Stimulated activated CD8-positive, alpha-beta memory T cell treated with anti-CD3 and anti-CD28 coated beads, Interleukin-2, amount 100 ng/mL, for 48 hours (primary cell): ENCODE results near the gene KLHL13.
"Not testable (repeated sequence)": the region's sequence is repeated elsewhere in the genome, so short reads cannot be mapped to it uniquely, and the experiment has no call there.

Experiments used
- DNase-seq, 2 donors: peaks; one replicate each; pipeline ENCODE4 v3.0.0-alpha.2; 2020; ENCODE audit warnings: low read depth in 2 of 2

Gene KLHL13, protein sequence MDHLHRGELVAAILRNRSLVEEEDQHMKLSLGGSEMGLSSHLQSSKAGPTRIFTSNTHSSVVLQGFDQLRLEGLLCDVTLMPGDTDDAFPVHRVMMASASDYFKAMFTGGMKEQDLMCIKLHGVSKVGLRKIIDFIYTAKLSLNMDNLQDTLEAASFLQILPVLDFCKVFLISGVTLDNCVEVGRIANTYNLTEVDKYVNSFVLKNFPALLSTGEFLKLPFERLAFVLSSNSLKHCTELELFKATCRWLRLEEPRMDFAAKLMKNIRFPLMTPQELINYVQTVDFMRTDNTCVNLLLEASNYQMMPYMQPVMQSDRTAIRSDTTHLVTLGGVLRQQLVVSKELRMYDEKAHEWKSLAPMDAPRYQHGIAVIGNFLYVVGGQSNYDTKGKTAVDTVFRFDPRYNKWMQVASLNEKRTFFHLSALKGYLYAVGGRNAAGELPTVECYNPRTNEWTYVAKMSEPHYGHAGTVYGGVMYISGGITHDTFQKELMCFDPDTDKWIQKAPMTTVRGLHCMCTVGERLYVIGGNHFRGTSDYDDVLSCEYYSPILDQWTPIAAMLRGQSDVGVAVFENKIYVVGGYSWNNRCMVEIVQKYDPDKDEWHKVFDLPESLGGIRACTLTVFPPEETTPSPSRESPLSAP

DNA sequence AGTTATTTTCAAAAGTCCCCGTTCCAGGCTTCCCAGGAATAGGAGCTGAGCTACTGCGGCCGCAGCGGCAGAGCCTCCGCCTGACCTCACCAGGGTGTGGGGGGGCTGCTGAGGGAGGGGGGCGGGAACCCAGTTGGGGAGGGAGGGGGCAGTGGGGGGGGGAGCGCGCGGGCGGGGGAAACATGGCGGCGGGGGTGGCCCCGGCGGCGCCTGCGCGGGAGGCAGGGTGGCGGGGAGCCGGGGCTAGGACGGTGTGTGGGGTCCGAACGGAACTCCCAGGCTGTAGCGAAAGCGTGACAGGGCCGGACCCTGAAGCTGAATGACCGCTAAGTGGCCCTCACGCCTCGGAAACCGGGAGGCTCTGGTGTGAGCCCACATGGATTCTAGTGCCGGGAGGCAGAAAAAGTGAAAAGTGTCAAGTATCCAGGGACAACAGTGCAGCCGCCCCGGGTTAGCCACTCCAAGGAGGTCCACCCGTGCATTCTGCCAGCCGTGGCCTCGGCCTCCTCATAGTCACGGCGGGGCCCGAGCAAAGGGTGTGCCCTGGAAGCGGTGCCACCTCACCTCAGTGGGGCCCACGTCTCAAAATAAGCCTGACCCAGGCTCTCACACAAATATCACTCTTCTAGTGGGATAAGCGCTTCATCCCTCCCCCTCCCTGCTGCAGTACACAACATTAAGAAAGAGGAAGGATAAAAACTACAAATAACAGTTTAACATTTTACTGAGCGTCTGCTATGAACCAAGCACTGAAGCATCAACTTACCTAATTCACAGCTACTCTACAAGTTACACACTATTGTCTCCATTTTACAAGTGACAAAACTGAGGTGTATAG, at the start of gene KLHL13:
TSS of gene KLHL13 (minus strand) at position 98 of the 838 bp plus-strand sequence. CDS start 88,337 bp downstream, outside the sequence.
- peak in 1 of 2 donors; percentile 1 for DNase-seq

DNA sequence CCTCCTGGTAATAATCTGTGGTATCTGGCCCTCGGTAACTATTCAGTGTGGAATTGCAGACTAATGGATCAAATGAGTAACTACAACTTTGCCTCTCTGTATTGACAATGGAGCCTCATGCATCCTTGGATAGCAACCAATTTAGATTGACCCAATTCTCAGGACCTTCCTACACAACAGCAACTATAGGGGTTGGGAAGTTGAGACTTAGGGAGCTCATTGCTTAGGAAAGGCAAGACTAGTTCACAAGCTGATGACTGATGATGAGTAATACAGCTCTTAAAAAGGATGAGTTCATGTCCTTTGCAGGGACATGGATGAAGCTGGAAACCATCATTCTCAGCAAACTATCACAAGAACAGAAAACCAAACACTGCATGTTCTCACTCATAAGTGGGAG, 47.5 kb upstream of the KLHL13 start:
- no peak for DNase-seq

DNA sequence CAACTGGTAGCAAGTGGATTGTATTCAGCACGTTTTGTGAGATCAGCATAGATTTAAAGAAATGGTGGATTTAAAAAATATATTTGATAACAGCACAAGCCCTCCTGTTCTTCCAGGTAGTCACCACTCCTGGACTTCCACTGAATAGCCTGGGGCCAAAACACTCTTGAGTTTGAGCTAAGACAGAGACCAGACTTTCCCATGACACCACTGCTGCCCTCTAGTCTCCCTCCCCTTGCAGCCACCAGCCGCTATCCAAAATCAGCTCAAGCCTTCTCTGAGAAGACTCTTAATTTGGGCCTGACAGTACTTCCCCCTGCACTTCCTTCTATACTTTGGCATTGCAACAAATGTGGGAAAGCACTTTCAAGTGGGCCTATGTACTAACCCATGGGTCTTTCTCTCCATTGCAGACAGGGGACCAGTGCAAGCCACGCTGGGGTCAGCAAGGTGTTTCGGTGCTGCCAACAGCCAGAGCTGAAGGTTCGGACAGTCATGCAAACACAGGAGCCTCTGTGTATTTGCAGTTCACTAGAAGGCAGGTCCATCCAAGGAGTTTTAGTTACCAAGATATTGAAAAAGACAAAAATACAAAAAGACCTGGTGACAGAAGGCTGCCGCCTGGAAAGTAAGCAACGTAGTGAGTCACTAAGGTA, 40.5 kb upstream of the KLHL13 start:
- no peak for DNase-seq

DNA sequence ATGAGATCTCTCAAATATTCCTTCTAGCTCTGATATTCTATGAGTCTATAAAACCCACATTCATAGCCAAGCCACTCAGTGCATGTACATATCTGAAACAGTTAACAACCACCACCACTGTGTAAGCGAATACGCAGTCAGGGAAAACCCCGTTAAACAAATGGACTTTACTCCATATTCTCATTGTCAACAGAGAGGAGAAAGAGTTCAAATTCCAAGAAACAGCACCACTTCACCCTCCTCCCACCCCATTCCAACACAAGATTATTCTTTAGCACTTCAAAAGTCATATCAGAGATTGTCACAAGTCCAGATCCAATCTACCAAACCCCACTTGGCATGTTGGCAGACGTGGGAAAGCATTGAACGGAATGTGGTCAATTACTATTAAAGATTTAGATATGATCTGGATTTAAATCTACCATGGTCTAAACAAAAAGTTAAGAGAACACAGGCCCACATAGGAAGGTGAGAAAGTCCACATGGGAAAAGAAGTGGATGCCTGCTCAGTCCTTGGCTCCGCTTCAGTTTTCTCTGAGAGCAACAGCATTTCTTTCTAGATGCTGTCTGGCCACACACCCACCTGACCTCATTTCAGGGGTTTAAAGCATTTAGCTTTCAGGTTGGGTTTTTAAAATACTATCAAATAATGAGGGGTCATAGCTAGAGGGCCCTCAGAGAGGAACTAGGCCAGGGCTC, 39.8 kb upstream of the KLHL13 start:
- no peak for DNase-seq

DNA sequence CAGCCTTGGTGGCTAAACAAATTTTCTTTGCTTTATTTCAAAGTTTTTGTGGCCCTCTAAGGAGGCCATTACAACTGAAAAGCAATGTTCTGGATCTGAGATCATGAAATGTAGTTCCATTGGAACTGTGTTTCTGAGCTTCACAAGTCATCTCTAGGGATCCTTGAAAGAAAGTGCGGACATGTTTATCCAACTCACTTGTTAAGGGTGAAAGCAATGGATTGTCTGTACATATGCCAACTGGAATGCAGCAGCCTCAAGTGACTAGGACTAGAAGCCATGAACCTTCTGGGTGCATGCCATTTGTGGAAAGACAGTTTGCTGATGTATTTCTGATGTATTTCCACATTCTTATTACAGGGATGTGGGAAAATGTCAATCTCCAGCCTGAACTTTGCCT, 36.7 kb upstream of the KLHL13 start:
- no peak for DNase-seq

DNA sequence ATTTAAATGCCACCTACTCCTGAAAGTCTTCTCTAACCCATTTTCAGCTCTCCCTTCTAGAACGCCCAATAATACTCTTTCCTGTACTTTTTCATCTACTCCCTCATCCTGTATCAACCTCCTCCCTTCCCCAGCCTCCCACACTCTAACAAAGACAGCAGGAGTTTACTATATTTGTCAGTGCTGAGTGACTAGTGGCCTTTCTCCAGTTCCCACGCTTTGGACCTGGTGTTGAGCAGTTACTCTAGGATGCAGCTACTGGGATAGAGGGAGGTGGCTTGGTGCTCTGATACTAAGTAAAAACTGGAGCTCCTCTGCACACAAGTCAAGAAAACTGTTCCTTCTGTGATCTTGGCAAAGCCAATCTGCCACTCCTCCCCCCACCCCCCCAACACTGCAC, 36.1 kb upstream of the KLHL13 start:
- DNase-seq: no peak

DNA sequence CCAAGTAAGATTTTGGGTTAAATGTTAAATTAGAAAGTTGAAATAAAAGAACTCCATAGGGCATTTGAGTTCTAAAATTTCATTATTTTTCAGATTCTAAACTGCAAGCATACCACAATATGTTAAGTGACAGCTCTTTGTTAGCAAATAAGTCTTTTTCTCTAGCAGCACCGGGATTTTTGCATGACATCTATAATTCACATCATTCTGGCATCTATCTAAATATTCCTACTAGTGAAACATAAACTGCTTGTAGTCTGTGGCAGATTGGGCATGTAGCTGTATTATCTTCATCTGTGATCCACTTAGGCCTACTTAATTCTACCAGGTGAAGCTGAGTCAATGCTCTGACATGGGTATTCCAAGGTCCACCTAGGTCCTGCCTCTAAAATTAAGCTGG, 32.1 kb upstream of the KLHL13 start:
- no peak for DNase-seq

DNA sequence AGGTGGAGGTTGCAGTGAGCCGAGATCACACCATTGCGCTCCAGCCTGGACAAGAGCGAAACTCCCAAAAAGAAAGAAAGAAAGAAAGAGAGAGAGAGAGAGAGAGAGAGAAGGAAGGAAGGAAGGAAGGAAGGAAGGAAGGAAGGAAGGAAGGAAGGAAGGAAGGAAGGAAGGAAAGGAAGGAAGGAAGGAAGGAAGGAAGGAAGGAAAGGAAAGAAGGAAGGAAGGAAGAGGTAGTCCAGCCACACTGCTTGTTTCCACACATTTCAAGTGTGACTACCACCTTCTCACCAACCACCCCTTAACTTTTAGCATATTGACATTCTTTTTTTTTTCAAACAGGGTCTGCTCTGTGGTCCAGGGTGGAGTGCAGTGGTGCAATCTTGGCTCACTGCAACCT, 31.2 kb upstream of the KLHL13 start:
- DNase-seq: not testable (repeated sequence)

DNA sequence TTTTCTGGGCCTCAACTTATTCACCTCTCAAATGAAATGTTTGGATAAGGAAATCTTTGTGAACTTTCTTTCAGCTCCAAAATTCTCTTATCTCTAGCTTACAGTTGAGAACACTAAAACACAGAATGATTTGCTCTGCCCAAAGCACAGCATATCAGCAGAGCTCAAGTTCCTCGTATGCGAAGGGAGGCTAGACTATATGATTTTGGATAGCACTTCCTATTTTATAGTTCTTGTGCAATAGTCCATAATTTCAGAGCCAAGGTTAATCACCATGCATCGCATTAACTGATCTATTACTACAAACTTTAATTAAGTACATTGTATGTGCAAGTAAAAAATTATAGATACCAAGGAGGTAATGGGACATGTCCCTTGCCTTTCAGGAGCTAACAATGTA, 27.0 kb upstream of the KLHL13 start:
- no peak for DNase-seq

DNA sequence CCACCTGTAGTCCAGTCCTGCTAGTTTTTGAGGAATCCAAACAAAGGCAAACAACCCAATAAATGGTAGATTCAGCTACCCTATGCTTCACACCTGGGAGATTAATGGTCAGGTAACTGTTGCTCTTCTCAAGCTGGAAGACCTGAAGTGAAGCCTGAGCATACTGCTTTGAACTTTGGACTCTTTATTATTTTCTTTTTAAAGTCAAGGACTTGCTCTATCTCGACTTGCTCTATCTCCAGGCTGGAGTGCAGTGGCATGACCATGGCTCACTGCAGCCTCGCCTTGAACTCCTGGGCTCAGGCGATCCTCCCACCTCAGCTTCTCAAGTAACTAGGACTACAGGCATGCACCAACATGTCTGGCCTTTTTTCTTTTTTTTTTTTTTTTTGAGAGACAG, 14.7 kb upstream of the KLHL13 start:
- no peak for DNase-seq

DNA sequence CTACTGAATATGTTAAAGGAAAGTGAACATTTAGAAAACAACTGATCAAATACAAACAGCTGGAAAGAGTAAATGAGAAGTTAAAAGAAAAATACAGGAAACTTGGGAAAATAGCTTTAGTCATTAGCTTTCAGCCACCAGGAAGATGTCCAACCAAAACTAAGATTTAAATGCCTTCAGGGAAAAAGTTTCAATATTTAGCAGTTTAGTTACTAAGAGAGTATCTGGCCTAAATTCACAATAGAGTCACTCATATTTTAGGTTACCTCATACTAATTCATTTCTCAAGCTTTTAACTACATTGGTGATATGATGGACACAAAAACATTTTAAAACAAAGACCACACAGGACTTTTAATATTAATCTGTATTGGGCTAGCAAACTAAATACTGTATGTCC, 13.1 kb upstream of the KLHL13 start:
- DNase-seq: no peak

DNA sequence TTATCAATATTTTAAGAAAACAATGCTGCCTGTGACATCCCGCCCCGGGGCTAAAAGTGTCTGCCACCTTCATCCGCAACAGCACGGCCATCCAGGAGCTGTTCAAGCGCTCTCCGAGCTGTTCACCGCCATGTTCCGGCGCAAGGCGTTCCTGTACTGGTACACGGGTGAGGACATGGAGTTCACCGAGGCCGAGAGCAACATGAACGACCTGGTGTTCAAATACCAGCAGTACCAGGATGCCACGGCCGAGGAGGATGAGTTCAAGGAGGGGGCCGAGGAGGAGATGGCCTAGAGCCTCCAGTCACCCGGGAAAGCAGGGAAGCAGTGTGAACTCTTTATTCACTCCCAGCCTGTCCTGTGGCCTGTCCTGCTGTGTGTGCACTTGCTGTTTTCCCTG, 12.1 kb upstream of the KLHL13 start:
- no peak for DNase-seq

DNA sequence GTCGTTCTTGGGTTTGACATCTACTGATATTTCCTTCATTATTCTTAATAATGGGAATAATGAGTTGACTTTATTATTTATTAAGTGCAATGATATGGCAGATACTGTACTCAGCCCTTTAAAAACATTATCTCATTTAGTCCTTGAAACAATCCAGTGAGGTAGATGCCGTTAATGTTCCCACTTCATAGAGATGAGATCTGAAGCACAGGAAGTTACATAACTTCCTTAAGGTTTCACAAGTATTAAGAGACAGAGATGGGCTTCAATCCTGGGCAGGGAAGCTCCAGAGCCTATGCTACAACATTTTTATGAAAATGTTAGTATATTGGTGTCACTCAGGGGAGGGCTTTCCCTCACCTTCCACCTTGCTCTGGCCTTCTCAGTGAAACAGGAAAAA, 9.7 kb upstream of the KLHL13 start:
- DNase-seq: no peak

DNA sequence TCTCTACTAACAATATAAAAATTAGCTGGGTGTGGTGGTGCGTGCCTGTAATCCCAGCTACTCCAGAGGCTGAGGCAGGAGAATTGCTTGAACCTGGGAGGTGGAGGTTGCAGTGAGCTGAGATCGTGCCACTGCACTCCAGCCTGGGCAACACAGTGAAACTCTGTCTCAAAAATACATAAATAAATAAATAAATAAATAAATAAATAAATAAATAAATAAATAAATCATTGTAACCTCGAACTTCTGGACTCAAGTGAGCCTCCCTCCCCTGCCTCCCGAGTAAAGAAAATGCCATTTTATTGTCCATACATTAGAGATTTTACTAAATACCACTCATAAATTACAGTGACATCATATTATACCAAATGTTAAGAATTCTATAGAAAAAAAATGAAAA, 7.6 kb upstream of the KLHL13 start:
- DNase-seq: not testable (repeated sequence)

DNA sequence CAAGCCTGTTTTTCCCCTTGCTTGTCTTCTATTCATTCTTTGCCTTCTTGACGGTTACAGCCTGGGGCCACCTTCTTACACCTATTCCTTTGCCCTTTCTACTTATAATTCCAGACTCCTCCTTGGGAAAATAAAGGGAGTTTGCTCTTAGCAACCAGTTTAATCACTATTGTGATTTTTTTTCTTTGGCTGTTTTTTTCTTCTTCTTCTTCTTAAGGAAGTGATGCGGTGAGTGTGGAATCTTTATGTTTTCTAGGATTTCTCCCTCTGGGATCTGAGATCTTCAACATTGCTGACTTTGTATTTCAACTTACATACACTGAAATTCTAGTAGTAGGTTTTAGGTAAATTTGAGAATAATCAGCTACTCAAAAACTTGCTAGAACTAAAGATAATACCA, 1.1 kb upstream of the KLHL13 start:
- no peak for DNase-seq

DNA sequence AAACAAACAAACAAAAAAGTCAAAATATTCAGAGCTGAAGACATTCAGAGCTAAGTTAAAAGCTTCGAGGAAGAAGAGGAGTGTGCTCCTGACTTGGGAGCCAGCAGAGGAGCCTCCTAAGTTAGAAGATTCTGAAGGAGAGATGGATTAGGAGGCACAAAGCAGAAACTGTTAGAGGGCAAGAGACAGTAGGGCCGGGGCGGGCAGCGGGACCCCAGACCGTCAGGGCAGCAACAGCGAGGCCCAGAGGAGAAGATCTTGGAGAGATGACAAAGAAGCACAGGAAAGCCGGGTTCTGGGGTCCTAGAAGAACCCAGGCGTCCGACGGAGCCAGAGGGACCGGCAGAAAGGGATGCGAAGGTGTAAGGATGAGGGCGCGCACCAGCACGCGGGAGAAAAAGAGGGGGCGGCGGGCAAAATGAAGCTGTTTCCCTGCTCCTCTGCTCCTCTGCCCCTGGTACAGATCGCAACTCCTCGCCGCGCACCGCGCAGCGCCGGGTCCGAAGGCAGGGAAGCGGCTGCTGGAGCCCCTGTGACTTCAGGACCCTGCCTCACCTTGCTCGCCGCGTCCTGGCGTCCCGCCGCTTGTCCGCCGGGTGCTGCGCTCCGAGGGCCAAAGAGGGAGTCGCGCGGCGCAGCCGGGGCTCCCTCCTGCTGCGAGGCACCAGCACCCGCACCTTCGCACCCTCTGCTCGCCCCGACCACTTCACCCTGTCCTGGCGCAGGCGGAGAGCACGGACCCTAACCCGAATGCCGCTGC, 477 bp downstream of the KLHL13 start:
- DNase-seq: peak in 1 of 2 donors; percentile 1

DNA sequence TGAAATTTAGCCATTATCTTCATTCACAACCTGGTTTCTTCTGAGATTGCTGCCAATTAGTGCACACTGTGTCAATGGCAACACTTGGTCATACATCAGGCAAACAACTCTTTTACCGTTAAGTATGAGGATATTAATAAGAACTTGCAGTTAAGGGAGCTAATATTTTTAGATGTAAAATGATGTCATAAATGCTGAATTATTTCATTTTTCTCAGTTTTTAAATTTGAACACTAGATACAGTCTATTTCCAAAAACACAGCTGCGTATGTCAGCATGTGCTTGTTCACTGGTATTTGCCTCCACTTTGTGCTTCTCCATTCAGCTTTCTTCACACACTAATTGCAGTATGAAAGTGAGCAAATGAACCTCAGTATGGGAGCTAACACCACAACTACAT, 1.6 kb downstream of the KLHL13 start:
- no peak for DNase-seq

DNA sequence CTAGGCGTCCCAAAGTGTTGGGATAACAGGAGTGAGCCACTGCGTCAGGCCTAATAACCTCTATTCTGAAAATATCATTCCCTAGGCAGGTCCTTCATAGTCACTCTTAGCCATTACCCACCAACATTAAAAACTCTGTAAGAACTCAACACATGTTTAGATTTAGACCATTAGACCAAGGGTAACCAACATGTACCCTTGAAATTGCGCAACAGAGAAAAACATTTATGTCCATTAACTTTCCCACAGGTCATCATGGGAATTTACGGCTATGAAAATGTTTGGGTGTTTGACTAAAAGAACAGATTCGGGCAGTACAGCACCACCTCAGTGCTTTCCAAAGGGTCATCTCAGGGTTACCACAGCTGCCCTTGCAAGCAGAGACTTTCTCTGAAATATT, 7.5 kb downstream of the KLHL13 start:
- no peak for DNase-seq

DNA sequence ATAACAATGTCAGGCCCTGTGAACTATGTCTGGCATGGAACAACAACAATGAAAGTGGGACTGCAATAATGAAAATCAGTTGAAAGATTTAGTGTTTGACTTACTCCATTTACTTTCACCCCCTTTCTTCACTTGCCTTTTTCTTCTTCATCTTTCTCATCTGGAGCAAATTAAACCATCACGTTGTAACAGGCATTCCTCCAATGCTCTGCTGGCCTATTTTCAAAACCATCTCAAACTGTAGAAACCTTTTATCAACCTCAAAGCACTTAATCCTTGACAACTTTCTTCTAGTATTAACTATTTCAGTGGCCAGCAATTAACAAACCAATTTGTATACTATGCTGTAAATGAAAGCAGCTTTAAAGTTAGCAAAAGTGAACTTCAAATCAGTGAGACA, 8.3 kb downstream of the KLHL13 start:
- DNase-seq: no peak

DNA sequence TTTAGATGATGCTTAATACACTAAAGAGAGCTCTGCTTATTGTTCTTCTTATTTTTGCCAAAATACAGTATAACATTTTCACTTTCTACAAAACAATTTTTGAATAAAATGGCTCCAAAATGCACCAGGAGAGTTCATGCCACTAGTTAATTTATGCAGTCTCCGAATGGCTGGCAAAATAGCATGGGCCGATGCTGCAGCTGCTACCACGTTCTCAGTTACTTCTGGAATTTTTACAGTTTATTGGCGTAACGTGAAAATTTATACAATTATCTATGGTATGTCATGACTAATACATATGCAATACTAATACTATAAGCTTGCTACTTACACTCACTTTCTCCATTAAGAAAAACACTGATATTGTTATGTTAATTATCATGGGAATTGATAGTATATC, 16.5 kb downstream of the KLHL13 start:
- no peak for DNase-seq

DNA sequence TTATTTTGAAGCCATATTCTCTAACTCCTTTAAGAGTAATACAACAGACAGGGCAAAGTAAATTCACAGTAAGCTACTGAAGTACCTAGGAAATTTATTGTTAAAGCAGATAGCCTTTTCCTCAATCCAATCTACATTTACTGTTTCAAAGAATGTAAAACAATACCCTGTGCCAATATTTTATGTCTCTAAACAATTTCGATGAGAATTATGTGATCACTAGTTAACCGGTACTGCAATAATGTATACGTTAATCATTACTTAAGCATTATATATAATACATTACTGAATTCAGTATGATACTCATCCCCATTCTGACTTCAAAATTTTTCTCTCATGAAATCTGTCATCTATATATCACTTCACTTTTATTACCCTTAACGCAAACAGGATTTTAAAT, 28.5 kb downstream of the KLHL13 start:
- no peak for DNase-seq
